Tibial artery (tissue), 4 donors: ENCODE results near the gene SIGLEC5.

Experiments
- DNase-seq, 2 donors: peaks; one replicate each; pipeline ENCODE4 v3.0.0-alpha.2; 2019
- H3K27ac ChIP-seq, 2 donors: fragments of 200-600 bp; sonication (generic) in 1 of 2; 1 replicate in 1 of 2; 2 replicates in 1 of 2; pipeline ENCODE4 v1.5.1; 2018 to 2019; ENCODE audit warnings: mild to moderate bottlenecking in 1 of 2
- H3K27me3 ChIP-seq, 2 donors: fragments of 200-600 bp; sonication (generic) in 1 of 2; one replicate each; pipeline versions ENCODE4 v1.5.1 to v1.6.0; 2016 to 2019
- H3K36me3 ChIP-seq, 3 donors: fragments of 200-600 bp; sonication (generic) in 2 of 3; one replicate each; pipeline ENCODE4 v1.5.1; 2016 to 2019; ENCODE audit warnings: mild to moderate bottlenecking in 2 of 3
- H3K4me1 ChIP-seq, 4 donors: fragments of 200-600 bp; sonication (generic) in 2 of 4; 1 replicate in 3 of 4; 2 replicates in 1 of 4; pipeline ENCODE4 v1.5.1; 2016 to 2019
- H3K4me3 ChIP-seq, 2 donors: fragments of 200-600 bp; sonication (generic) in 1 of 2; 1 replicate in 1 of 2; 2 replicates in 1 of 2; pipeline ENCODE4 v1.5.1; 2018 to 2019; ENCODE audit warnings: mild to moderate bottlenecking in 2 of 2
- H3K9me3 ChIP-seq, 3 donors: fragments of 200-600 bp; sonication (generic) in 1 of 3; one replicate each; pipeline ENCODE4 v1.5.1; 2016 to 2019
- CTCF ChIP-seq, 2 experiments: fragments of 200-600 bp in 1 of 2; fragments of 450-650 bp in 1 of 2; IDR thresholded peaks; one replicate each; pipeline ENCODE4 v1.5.1; 2017 to 2019; ENCODE audit warnings: antibody characterized with exemption in 2 of 2, mild to moderate bottlenecking in 1 of 2, moderate library complexity in 1 of 2
- intact Hi-C: fragments of 100-400 bp; cut with DNase I; formaldehyde crosslinking; loops from one replicate; pipeline ENCODE4 v1.15.0; 2023; ENCODE audit warnings: low total_unique reads

SIGLEC5 gene

GRCh38 chr19:51598159-51598915 lies 31.9 kb downstream of the SIGLEC5 start:
- H3K4me3 ChIP-seq = no peak overlapping the region
- no peak for TF ChIP-seq CTCF (IDR thresholded peaks at IDR 0.05)
- H3K27ac ChIP-seq = no peak overlapping the region
- no peaks in the 10 kb centered on the region for H3K36me3 ChIP-seq
- peaks cover 0 to 38% of the 10 kb centered on the region in 2 donors for H3K27me3 ChIP-seq
- H3K9me3 ChIP-seq = no peaks in the 10 kb centered on the region
- H3K4me1 ChIP-seq = peaks cover 3 to 14% (median 8%) of the 10 kb centered on the region in 4 donors
- intact Hi-C loops = loop anchor here (10.0 kb wide), 1 partner anchor 264 kb away; no protein-coding TSS in a partner anchor
- no peak for DNase-seq

- intact Hi-C loops = loop anchor here (10.0 kb wide), 1 partner anchor 261 kb away; no protein-coding TSS in a partner anchor
- Histone ChIP-seq H3K36me3 (no peaks in the 10 kb centered on the region), H3K27me3 (peaks cover 0 to 26% of the 10 kb centered on the region in 2 donors), H3K4me1 (peaks cover 3 to 18% (median 11%) of the 10 kb centered on the region in 4 donors), H3K4me3 (no peak overlapping the region), H3K27ac (no peak overlapping the region), H3K9me3 (no peaks in the 10 kb centered on the region)
- TF ChIP-seq CTCF (IDR thresholded peaks at IDR 0.05) = no peak
- no peak for DNase-seq
Observed at GRCh38 chr19:51595190-51596175, 34.7 kb downstream of the SIGLEC5 start.

- no peak for TF ChIP-seq CTCF (IDR thresholded peaks at IDR 0.05)
- Histone ChIP-seq H3K27ac (peak overlapping the region; percentile 34 to 66), H3K4me1 (peaks cover 3 to 18% (median 11%) of the 10 kb centered on the region in 4 donors), H3K4me3 (peak overlapping the region; percentile 59 to 63), H3K27me3 (peaks cover 0 to 20% of the 10 kb centered on the region in 2 donors), H3K9me3 (no peaks in the 10 kb centered on the region), H3K36me3 (no peaks in the 10 kb centered on the region)
- intact Hi-C loops = loop anchor here (10.0 kb wide), 1 partner anchor 260 kb away; no protein-coding TSS in a partner anchor
- DNase-seq = no peak
Observed at GRCh38 chr19:51594774-51595109, 35.5 kb downstream of the SIGLEC5 start.

GRCh38 chr19:51593969-51594773 lies 36.0 kb downstream of the SIGLEC5 start:
- H3K27ac ChIP-seq = peak overlapping the region; percentile 34 to 66
- intact Hi-C loops = loop anchor here (10.0 kb wide), 1 partner anchor 259 kb away; no protein-coding TSS in a partner anchor

More at GRCh38 chr19:51593969-51594773, 36.0 kb downstream of the SIGLEC5 start:
- no peaks in the 10 kb centered on the region for H3K36me3 ChIP-seq
- peak overlapping the region; percentile 59 to 63 for H3K4me3 ChIP-seq
- no peaks in the 10 kb centered on the region for H3K9me3 ChIP-seq
- TF ChIP-seq CTCF (IDR thresholded peaks at IDR 0.05) = no peak
- peak; percentile 99 for DNase-seq
- H3K27me3 ChIP-seq = peaks cover 0 to 14% of the 10 kb centered on the region in 2 donors
- H3K4me1 ChIP-seq = peaks cover 3 to 18% (median 11%) of the 10 kb centered on the region in 4 donors
